Brain microvascular endothelial cell (primary cell): ENCODE measurements around the gene ZFP28.

Experiments used
- DNase-seq: peaks from one replicate; pipeline ENCODE4 v3.0.0-alpha.2; 2020
- H3K27ac ChIP-seq: fragments of 250-450 bp; sonication (Bioruptor Pico); 2 replicates; pipeline ENCODE4 v1.5.1; 2020; ENCODE audit warnings: mild to moderate bottlenecking, moderate library complexity
- H3K27me3 ChIP-seq: fragments of 250-450 bp; sonication (Bioruptor Pico); replicated peaks from 2 replicates; pipeline ENCODE4 v1.5.1; 2020; ENCODE audit warnings: mild to moderate bottlenecking
- H3K36me3 ChIP-seq: fragments of 250-450 bp; sonication (Bioruptor Pico); replicated peaks from 2 replicates; pipeline ENCODE4 v1.5.1; 2020; ENCODE audit warnings: mild to moderate bottlenecking
- H3K4me3 ChIP-seq: 2 replicates; pipeline ENCODE4 v1.5.1; 2011; ENCODE audit warnings: low read depth, mild to moderate bottlenecking, control low read depth, low read length, moderate library complexity
- in situ Hi-C: cut with HindIII; loops from 2 replicates; pipeline ENCODE4 v1.10.0; 2017; ENCODE audit warnings: low sequenced_read_pairs, low pct_ligation_motif_present
- TF ChIP-seq, protein P1 (sequence below): IDR thresholded peaks from 2 replicates; pipeline ENCODE4 v1.5.1; 2011; ENCODE audit warnings: low read depth, mild to moderate bottlenecking, moderate library complexity, low read length, control low read depth, inconsistent platforms; ENCODE audit errors: missing control alignments

ZFP28 gene

GRCh38 chr19:56538761-56539263 is at the start of gene ZFP28:
Gene ZFP28, plus strand, starts transcription at chr19:56538948. Its CDS starts 71 bp downstream, at chr19:56539019.
- TF ChIP-seq, protein P1, sequence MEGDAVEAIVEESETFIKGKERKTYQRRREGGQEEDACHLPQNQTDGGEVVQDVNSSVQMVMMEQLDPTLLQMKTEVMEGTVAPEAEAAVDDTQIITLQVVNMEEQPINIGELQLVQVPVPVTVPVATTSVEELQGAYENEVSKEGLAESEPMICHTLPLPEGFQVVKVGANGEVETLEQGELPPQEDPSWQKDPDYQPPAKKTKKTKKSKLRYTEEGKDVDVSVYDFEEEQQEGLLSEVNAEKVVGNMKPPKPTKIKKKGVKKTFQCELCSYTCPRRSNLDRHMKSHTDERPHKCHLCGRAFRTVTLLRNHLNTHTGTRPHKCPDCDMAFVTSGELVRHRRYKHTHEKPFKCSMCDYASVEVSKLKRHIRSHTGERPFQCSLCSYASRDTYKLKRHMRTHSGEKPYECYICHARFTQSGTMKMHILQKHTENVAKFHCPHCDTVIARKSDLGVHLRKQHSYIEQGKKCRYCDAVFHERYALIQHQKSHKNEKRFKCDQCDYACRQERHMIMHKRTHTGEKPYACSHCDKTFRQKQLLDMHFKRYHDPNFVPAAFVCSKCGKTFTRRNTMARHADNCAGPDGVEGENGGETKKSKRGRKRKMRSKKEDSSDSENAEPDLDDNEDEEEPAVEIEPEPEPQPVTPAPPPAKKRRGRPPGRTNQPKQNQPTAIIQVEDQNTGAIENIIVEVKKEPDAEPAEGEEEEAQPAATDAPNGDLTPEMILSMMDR = no peak
- no peak for DNase-seq
- Histone ChIP-seq H3K27ac (peak within 1 kb of the TSS; percentile 89), H3K27me3 (no peaks in the 10 kb centered on the region), H3K36me3 (peaks cover 4% of the 10 kb centered on the region), H3K4me3 (peak within 1 kb of the TSS; percentile 79)
- in situ Hi-C loops = no loop called here

DNA sequence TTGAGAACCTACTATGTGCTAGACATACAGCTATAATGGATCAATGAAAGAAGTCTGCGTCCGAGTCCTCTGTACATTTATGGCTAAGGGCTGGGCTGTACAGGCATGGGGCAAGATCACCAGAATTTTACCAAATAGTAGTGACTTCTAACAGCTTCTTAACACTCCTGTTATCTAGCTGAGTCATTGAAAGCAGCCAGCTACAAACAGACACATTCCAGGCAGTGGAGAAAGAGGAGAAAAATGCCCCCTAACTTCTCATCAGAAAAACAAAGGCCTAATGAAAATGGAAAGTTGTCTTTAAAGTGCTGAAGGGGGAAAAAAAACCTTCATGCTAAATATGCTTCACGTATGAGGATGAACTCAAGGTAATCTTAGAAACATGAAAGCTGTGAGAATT is 47.3 kb upstream of the ZFP28 start:
- Histone ChIP-seq H3K27ac (no peak overlapping the region), H3K36me3 (peaks cover 4% of the 10 kb centered on the region), H3K27me3 (no peaks in the 10 kb centered on the region), H3K4me3 (no peak overlapping the region)
- in situ Hi-C loops = no loop called here
- peak; percentile 12 for DNase-seq
- TF ChIP-seq, protein P1 = no peak

DNA sequence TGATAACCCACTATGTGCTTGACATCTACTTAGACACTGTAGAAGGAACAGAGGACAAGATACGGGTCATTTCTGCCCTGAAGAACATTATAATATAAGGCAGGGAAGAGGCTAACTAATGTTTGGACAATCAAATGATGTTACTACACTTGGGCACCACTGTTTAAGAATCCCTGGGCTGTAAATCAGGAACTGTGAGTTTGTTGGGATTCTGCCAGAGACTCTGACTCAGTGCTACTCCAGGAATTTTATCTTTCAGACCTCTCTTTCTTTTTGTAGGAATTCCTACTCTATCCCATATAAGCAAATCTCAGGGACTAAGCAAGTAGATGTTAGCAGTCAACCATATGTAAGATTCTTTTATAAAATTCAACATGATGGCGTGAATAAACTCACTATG is 34.2 kb upstream of the ZFP28 start:
- peak; percentile 54 for DNase-seq
- in situ Hi-C loops = no loop called here
- H3K4me3 ChIP-seq = no peak overlapping the region
- no peak overlapping the region for H3K27ac ChIP-seq
- H3K36me3 ChIP-seq = no peaks in the 10 kb centered on the region
- TF ChIP-seq, protein P1 = no peak
- no peaks in the 10 kb centered on the region for H3K27me3 ChIP-seq

DNA sequence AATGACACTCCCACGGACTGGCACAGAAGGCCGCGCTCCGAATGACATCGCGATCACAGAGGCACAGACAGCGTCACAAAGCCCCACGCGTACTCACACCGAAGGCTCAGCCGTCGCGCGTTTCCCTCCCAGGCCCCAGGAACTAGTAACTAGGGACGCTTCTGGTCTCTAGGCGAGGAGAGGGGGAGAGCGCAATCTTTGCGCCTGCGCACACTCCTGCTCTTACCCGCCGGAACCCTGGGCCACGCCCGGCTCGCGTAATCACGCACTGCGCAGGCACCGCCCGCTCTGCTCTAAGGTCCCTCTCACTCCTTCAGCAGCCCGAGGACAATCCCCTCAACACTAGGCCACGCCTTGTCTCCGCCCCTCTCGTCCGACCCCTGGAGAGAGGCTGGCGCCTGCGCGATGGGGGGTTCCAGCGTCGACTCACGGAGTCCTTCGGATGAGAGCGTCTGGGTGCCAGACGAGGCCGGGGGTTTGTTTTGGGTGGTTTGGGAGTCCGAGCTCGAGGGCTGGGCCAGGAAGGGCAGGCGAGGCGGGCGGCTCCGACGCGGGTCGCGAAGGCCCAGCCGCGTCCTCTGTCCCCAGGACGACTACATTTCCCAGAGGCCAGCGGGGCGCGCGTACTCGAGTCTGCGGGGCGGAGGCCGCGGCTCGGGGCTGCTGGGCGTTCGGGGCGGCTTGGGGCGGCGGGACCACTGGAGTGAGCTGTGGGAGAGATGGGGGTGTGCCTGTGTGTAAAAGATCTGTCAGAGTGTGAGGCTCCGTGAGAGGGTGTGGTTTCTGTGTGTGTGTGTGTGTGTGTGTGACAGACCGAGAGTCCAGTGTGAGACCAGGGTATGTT is 31.1 kb upstream of the ZFP28 start, which contains the start of gene ZNF471:
TSS of gene ZNF471 (plus strand) at position 410 of the 844 bp plus-strand sequence. CDS start 3,717 bp downstream, outside the sequence.
- TF ChIP-seq, protein P1 = no peak
- Histone ChIP-seq H3K27ac (peak within 1 kb of the TSS; percentile 97), H3K4me3 (peak within 1 kb of the TSS; percentile 80), H3K36me3 (no peaks in the 10 kb centered on the region), H3K27me3 (no peaks in the 10 kb centered on the region)
- DNase-seq = peak; percentile 98
- in situ Hi-C loops = no loop called here

GRCh38 chr19:56508290-56508778 is 30.4 kb upstream of the ZFP28 start:
- H3K27ac ChIP-seq = peak overlapping the region; percentile 97
- no peak for DNase-seq
- TF ChIP-seq, protein P1 = no peak

More at GRCh38 chr19:56508290-56508778, 30.4 kb upstream of the ZFP28 start:
- in situ Hi-C loops = no loop called here
- Histone ChIP-seq H3K36me3 (no peaks in the 10 kb centered on the region), H3K27me3 (no peaks in the 10 kb centered on the region), H3K4me3 (peak overlapping the region; percentile 80)
